HL-60/S4 (cell line): ENCODE data around the gene FAM20C.
"Not testable (repeated sequence)": the region's sequence is repeated elsewhere in the genome, so short reads cannot be mapped to it uniquely, and the experiment has no call there.

ENCODE experiments used
- in situ Hi-C: fragments of 300-500 bp; cut with MboI; formaldehyde crosslinking; loops from 2 replicates; pipeline ENCODE4 v1.14.3; 2022; ENCODE audit warnings: low sequenced_read_pairs

Gene FAM20C

GRCh38 chr7:255038-255435 is 62.7 kb downstream of the FAM20C start:
- in situ Hi-C loops: no loop called here

- in situ Hi-C loops: no loop called here
These were observed 63.5 kb downstream of the FAM20C start for GRCh38 chr7:255721-256361.

- in situ Hi-C loops: no loop called here
These were observed 64.1 kb downstream of the FAM20C start for GRCh38 chr7:256461-256940.

- in situ Hi-C loops: no loop called here
These were observed 64.7 kb downstream of the FAM20C start for GRCh38 chr7:256981-257646.

- in situ Hi-C loops: no loop called here
These were observed 65.2 kb downstream of the FAM20C start for GRCh38 chr7:257647-257992.

- in situ Hi-C loops: no loop called here
These were observed 66.3 kb downstream of the FAM20C start for GRCh38 chr7:258476-259190.

GRCh38 chr7:259191-259505 is 66.8 kb downstream of the FAM20C start:
- in situ Hi-C loops: no loop called here

GRCh38 chr7:259751-260405 is 67.5 kb downstream of the FAM20C start:
- in situ Hi-C loops: no loop called here

GRCh38 chr7:260441-261281 is 68.3 kb downstream of the FAM20C start:
- in situ Hi-C loops: no loop called here

GRCh38 chr7:261341-262250 is 69.2 kb downstream of the FAM20C start:
- in situ Hi-C loops: no loop called here

GRCh38 chr7:262251-262572 is 69.8 kb downstream of the FAM20C start:
- in situ Hi-C loops: no loop called here

GRCh38 chr7:262631-263311 is 70.4 kb downstream of the FAM20C start:
- in situ Hi-C loops: not testable (repeated sequence)

- in situ Hi-C loops: not testable (repeated sequence)
These were observed 71.3 kb downstream of the FAM20C start for GRCh38 chr7:263483-264351.

GRCh38 chr7:264541-265191 is 72.3 kb downstream of the FAM20C start:
- in situ Hi-C loops: no loop called here

GRCh38 chr7:265192-265997 is 73.0 kb downstream of the FAM20C start:
- in situ Hi-C loops: no loop called here

GRCh38 chr7:265998-266850 is 73.9 kb downstream of the FAM20C start:
- in situ Hi-C loops: no loop called here
